HG02852 (cell line): ENCODE measurements around the gene ERN1.
A peak's percentile ranks its signal among the peaks of the same experiment; 100 is the strongest.

Experiments used
- ATAC-seq: cut with Tn5 transposase; IDR thresholded peaks from one replicate; pipeline ENCODE4 v1.9.1; 2021; ENCODE audit warnings: mild to moderate bottlenecking, moderate library complexity; ENCODE audit not compliant: unreplicated experiment

ERN1 gene

GRCh38 chr17:64158406-64158805 is 28.5 kb upstream of the ERN1 start:
- no peak for ATAC-seq

- no peak for ATAC-seq
Observed at GRCh38 chr17:64157669-64158180, 27.8 kb upstream of the ERN1 start.

GRCh38 chr17:64156670-64157069 is 26.7 kb upstream of the ERN1 start:
- no peak for ATAC-seq

GRCh38 chr17:64155751-64156544 is 26.0 kb upstream of the ERN1 start:
- ATAC-seq: no peak

- ATAC-seq: no peak
Observed at GRCh38 chr17:64155129-64155528, 25.2 kb upstream of the ERN1 start.

GRCh38 chr17:64154717-64155116 is 24.8 kb upstream of the ERN1 start:
- no peak for ATAC-seq

- ATAC-seq: no peak
Observed at GRCh38 chr17:64154313-64154695, 24.4 kb upstream of the ERN1 start.

- no peak for ATAC-seq
Observed at GRCh38 chr17:64153565-64154312, 23.8 kb upstream of the ERN1 start.

GRCh38 chr17:64152428-64153125 is 22.6 kb upstream of the ERN1 start:
- no peak for ATAC-seq

GRCh38 chr17:64151016-64151368 is 21.0 kb upstream of the ERN1 start:
- ATAC-seq: no peak

GRCh38 chr17:64150237-64151015 is 20.5 kb upstream of the ERN1 start:
- no peak for ATAC-seq

GRCh38 chr17:64149196-64149595 is 19.3 kb upstream of the ERN1 start:
- ATAC-seq: no peak

GRCh38 chr17:64148699-64149098 is 18.8 kb upstream of the ERN1 start:
- ATAC-seq: no peak

- ATAC-seq: no peak
Observed at GRCh38 chr17:64148017-64148631, 18.2 kb upstream of the ERN1 start.

- no peak for ATAC-seq
Observed at GRCh38 chr17:64147110-64148016, 17.4 kb upstream of the ERN1 start.

- peak; percentile 18 for ATAC-seq
Observed at GRCh38 chr17:64146418-64147109, 16.6 kb upstream of the ERN1 start.

GRCh38 chr17:64145751-64146417 is 15.9 kb upstream of the ERN1 start:
- peak; percentile 92 for ATAC-seq

GRCh38 chr17:64145375-64145750 is 15.4 kb upstream of the ERN1 start:
- peak; percentile 10 for ATAC-seq
